Ammon's horn (tissue), 1 donor: Measurements from ENCODE around the gene CFAP251.
"Not testable (repeated sequence)": the region's sequence is repeated elsewhere in the genome, so short reads cannot be mapped to it uniquely, and the experiment has no call there.

ENCODE experiments used
- DNase-seq: peaks from one replicate; pipeline ENCODE4 v3.0.0-alpha.2; 2016; ENCODE audit warnings: low spot score

CFAP251 gene

GRCh38 chr12:121974026-121974985 lies 55.9 kb downstream of the CFAP251 start:
- no peak for DNase-seq

- DNase-seq: no peak
Measured at GRCh38 chr12:121975021-121975420, 56.6 kb downstream of the CFAP251 start.

GRCh38 chr12:121976950-121977349 lies 58.6 kb downstream of the CFAP251 start:
- no peak for DNase-seq

- no peak for DNase-seq
Measured at GRCh38 chr12:121980191-121980891, 61.9 kb downstream of the CFAP251 start.

- DNase-seq: no peak
Measured at GRCh38 chr12:121980892-121981272, 62.5 kb downstream of the CFAP251 start.

GRCh38 chr12:121981456-121981855 lies 63.1 kb downstream of the CFAP251 start:
- DNase-seq: no peak

GRCh38 chr12:121982950-121983349 lies 64.6 kb downstream of the CFAP251 start:
- DNase-seq: no peak

GRCh38 chr12:121983536-121984210 lies 65.3 kb downstream of the CFAP251 start:
- no peak for DNase-seq

GRCh38 chr12:121986489-121987245 lies 68.3 kb downstream of the CFAP251 start:
- no peak for DNase-seq

- DNase-seq: not testable (repeated sequence)
Measured at GRCh38 chr12:121988519-121988918, 70.1 kb downstream of the CFAP251 start.

GRCh38 chr12:121989276-121990113 lies 71.1 kb downstream of the CFAP251 start:
- DNase-seq: no peak

GRCh38 chr12:121990114-121990647 lies 71.8 kb downstream of the CFAP251 start:
- DNase-seq: no peak

- DNase-seq: no peak
Measured at GRCh38 chr12:121990692-121991603, 72.6 kb downstream of the CFAP251 start.

- DNase-seq: peak; percentile 40
Measured at GRCh38 chr12:121992059-121992879, 73.9 kb downstream of the CFAP251 start.

GRCh38 chr12:121996050-121996944 lies 77.9 kb downstream of the CFAP251 start:
- DNase-seq: no peak

- DNase-seq: no peak
Measured at GRCh38 chr12:121996945-121997612, 78.7 kb downstream of the CFAP251 start.
